Prostate gland (tissue), 2 donors: ENCODE results near the gene RAB6B.

Experiments
- POLR2AphosphoS5 ChIP-seq: sonication (generic); formaldehyde crosslinking; IDR thresholded peaks from one replicate; pipeline ENCODE4 v1.6.1; 2017; ENCODE audit warnings: antibody characterized with exemption
- TF ChIP-seq, protein P1 (sequence below), 4 experiments: fragments of 200-600 bp in 2 of 4; fragments of 450-650 bp in 2 of 4; sonication (generic) in 2 of 4; IDR thresholded peaks; 1 replicate in 3 of 4; 2 replicates in 1 of 4; pipeline ENCODE4 v1.5.1; 2016 to 2019; ENCODE audit warnings: antibody characterized with exemption in 4 of 4, mild to moderate bottlenecking in 2 of 4, moderate library complexity in 2 of 4

DNA sequence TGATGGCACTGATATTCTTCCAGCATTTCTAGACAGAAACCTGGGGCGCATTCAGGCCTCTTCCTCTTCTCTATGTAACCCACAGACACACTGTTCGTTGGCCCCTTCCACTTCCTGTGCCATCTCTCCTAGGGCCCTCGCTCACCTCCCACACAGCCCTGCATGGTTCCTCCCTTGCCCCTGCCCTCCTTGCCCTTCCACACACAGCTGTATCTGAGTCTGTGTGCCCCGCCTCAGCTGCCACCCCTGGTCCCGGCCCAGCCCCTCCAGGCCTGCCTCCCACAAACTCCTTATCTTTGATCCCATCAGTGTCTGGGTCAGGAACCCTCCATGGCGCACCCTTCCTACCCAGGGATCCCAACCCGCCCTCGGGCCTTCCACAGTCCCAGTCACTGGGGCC, 37.9 kb downstream of the RAB6B start:
- no peak for TF ChIP-seq POLR2AphosphoS5
- TF ChIP-seq, protein P1, sequence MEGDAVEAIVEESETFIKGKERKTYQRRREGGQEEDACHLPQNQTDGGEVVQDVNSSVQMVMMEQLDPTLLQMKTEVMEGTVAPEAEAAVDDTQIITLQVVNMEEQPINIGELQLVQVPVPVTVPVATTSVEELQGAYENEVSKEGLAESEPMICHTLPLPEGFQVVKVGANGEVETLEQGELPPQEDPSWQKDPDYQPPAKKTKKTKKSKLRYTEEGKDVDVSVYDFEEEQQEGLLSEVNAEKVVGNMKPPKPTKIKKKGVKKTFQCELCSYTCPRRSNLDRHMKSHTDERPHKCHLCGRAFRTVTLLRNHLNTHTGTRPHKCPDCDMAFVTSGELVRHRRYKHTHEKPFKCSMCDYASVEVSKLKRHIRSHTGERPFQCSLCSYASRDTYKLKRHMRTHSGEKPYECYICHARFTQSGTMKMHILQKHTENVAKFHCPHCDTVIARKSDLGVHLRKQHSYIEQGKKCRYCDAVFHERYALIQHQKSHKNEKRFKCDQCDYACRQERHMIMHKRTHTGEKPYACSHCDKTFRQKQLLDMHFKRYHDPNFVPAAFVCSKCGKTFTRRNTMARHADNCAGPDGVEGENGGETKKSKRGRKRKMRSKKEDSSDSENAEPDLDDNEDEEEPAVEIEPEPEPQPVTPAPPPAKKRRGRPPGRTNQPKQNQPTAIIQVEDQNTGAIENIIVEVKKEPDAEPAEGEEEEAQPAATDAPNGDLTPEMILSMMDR (IDR thresholded peaks at IDR 0.05) = no peak
